HG02798 (cell line): ENCODE results near the gene BRWD1.

Source experiments
- ATAC-seq: cut with Tn5 transposase; IDR thresholded peaks from one replicate; pipeline ENCODE4 v1.9.1; 2021; ENCODE audit warnings: mild to moderate bottlenecking; ENCODE audit not compliant: unreplicated experiment, poor library complexity

BRWD1 gene

DNA sequence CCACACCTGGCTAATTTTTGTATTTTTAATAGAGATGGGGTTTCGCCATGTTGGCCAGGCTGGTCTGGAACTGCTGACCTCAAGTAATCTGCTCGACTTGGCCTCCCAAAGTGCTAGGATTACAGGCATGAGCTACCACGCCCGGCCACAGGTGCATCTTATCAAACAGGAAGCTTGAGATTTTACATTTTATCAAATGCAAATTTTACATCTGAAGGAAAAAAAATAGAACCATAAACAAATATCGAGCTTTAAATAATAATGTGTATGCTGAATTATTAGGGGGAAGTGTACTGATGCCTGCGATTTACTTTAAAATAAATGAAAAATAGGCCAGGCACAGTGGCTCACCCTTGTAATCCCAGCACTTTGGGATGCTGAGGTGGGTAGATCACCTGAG is 16.6 kb upstream of the BRWD1 start:
- ATAC-seq: no peak

DNA sequence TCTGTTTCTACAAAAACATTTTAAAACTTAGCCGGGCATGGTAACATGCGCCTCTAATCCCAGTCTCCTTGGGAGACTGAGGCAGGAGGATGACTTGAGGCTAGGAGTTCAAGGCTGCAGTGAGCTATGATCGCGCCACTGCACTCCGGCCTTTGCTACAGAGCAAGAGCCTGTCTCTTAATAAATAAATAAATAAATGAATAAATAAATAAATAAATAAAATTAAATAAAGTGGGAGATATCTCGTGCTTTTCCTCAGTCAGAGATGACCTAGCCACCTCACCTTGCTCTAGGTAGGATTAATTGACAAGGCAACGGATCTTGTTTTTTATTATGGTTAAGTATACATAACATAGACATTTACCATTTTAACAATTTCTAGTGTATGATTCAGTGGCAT is 14.3 kb upstream of the BRWD1 start:
- no peak for ATAC-seq

GRCh38 chr21:39326607-39327307 is 13.3 kb upstream of the BRWD1 start:
- ATAC-seq: no peak

DNA sequence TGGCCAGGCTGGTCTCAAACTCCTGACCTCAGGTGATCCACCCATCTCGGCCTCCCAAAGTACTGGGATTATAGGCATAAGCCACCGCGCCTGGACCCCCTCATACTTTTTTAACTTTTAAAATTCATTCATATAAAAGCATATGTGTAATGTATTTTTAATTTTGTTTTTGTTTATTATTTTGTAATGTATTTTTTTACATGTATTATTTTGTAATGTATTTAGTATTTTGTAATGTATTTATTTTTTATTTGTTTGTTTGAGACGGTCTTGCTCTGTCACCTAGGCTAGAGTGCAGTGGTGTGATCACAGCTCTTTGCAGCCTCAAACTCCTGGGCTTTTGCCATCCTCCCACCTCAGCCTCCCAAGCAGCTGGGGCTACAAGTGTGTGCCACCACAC is 12.0 kb upstream of the BRWD1 start:
- no peak for ATAC-seq

DNA sequence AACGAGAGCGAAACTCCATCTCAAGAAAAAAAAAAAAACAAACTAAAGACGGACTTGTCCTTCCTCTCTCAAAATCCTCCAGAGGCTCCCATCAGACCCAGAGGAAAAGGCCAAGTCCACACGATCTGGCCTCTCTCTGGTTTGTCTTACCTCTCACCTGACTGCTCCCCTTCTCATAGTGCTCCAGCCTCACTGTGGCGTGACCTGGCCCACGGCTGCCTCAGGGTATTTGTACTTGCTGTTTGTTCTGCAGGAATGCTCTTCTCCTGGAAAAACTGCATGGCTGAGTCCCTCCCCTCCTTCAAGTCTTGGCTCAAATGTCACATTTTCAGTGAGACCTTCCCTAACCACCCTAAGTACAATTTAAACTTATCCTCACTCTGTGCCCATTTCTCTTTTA is 8.0 kb upstream of the BRWD1 start:
- no peak for ATAC-seq

DNA sequence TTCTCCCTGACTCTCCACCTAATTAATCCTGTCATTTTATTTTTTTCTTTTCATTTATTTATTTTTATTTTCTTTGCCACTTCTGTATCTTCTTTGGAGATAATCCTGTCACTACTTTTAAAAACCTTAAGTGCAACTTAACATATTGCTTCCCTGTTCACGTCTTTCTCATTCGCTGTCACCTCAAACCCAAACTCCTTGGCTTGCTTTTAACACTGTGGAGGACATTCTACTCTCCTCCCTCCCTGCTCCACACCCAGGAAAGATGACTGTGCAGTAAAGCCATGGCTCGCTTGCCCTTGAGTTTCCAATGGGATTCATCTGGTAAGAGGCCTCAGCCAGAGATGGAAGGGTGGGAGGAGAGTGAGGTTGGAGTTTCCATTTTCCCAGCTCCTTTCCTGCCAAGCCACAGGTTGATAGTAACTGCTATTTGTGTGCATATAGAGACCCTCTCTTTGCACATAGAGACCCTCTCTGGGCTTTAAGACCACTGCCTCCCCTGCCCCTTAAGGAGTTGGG is 6.4 kb upstream of the BRWD1 start:
- ATAC-seq: no peak

- ATAC-seq: no peak
Measured at GRCh38 chr21:39319251-39319756, 5.9 kb upstream of the BRWD1 start.

- no peak for ATAC-seq
Measured at GRCh38 chr21:39318091-39318959, 4.9 kb upstream of the BRWD1 start.

DNA sequence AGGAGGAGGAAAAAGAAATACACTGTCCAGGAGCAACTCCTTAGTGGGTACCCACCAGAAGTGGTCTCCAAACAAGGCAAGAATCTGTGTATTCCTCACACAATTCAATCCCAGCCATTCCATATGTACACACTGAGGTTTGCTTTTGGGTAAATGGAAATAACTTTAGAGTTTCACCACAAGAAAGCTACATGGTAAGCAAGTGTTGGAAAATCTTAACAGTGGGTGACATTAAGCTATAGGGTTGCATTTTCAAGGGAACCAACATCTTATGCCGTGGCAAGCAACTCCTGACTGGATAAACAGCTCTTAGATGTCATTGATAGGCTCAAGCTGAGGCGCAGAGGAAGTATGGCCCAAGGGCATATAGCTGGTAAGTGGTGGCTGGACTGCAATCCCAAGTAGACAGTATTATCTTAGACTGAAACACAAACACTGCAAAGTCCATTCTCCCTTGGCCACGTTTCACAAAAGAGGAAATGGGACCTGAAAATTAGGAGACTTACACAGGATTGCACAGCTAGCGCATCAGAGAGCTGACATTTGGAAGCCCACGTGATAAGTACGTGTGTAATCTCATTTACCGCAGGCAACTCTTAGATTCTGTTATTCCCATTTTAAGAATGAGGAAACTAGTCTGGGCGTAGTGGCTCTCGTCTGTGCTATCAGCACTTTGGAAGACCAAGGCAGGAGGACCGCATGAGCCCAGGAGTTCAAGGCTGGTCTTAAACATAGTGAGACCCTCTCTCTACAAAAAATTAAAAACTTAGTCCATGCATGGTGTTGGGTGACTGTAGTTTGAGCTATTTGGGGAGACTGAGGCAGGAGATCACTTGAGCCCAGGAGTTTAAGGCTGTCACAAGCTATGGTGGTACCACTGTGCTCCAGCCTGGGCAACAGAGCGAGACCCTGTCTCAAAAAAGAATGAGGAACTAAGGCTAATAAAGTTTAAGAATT is 4.0 kb upstream of the BRWD1 start:
- ATAC-seq: no peak

- no peak for ATAC-seq
Measured at GRCh38 chr21:39316729-39317128, 3.3 kb upstream of the BRWD1 start.

DNA sequence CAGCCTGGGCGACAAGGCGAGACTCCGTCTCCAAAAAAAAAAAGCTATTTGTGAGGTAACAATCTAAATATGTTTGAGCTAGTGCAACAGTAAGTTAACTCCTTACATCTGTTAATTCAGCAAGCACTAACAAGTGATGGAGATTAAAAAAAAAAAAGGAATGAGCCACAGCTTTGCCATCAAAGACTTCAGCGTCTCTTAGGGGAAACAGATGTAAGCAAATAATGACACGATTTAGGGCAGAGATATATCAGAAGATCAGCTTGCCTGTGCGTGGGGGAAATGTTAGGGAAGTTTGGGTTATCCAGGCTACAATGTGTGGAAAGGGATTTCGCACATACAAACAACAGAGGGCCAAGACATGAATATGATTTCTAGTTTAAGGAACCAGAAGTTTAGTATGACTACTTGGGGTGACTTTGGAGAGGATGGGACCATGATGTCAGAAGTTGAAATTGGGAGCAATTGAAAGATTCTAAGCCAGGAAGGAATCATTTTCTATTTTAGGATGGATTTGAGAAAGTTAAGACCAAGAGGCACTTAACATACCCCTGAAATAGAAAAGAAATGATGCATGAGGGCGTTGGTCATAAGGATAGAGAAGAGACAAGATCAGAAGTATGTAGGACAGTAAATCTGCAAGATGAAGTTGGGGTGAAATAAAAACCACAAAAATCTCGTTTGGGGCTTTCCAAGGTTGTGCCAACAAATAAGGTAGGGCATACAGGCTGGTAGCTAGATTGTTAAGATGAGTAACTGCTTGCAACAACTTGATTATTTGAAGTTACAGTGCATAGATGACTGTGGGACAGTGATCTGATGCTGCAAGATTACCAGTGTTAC is 2.4 kb upstream of the BRWD1 start:
- ATAC-seq: no peak

DNA sequence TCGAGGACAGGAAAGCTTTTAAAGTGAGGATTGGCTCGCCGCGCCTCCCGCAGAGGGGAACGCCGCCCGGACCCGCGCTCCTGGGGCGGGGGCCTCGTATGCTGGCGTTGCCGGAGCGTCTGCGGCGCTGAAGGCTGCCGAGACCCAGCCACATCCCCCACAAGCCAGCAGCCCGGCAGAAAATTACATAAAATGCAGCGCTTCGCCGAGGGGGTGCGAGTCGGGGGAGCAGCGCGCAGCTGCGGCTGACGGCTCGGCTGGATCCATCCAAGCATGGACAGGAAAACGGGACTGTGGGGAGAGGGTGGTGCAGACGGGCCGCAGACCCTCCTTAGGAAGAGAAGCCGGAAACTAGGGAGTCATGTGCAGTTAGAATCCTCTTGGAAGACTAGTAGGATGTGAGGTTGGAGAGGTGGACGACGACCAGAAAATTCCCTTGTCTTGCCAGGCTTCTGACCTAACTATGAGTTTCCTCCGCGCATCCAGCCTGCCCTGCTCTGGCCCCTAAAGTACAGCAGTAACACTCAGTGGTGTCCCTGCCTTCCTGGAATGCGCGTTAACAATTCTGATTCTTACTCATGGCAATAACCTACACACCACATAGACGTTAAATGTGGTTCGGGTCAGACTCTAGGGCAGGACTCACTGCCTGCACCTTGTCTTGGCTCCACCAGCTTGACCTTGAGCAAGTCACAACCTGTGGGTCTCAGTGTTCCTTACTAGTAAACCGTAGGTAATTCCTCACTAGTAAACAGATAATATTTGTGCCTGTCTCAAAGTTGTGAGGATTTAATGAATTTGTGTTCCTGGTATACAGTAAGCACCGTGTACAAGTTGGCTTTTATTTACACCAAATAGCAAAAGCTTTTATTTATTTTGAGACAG is 953 bp upstream of the BRWD1 start:
- ATAC-seq: peak; percentile 2

DNA sequence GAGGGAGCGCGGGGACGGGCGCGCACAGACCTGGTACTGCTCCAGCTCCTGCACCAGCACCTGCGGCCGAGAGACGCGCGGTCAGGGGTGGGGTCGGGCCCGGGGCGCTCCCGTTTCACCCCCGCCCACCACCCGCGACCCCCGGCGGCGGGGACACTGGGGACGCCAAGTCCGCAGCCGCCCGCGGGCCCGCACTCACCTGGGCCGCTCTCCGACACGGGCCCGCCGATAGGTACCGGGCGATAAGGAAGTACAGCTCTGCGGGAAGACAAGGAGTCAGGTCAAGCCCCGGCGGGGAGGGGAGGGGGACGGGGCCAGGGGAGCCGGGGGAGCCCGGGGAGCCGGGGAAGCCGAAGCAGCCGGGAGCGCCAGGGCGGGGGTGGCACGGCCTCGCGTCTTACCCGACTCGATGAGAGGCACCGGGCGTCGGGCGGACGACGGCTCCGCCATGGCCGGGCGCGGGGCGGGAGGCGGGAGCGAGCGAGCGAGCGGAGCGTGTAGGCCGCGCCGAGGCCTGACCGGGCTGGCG is 326 bp downstream of the BRWD1 start:
- ATAC-seq: peak; percentile 10

- ATAC-seq: peak; percentile 83
Measured at GRCh38 chr21:39312112-39313041, 1.1 kb downstream of the BRWD1 start.

DNA sequence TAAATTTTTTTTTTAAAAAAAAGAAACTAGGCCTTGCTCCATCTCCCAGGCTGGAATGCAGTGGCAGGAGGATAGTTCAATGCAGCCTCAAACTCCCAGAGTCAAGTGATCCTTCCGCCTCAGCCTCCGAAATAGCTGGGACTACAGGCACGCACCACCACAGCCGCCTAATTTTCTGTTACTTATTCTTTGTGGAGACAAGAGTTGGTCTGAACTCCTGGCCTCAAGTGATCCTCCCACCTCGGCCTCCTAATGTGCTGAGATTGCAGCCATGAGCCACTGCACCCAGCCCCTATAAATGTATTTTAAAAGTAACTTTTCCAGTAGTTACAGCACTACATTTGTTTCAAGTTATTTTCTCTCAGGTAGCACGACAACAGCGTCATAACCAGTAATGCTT is 2.3 kb downstream of the BRWD1 start:
- no peak for ATAC-seq

GRCh38 chr21:39307466-39307865 is 6.0 kb downstream of the BRWD1 start:
- no peak for ATAC-seq

- no peak for ATAC-seq
Measured at GRCh38 chr21:39300587-39300986, 12.8 kb downstream of the BRWD1 start.
